Activated B cell treated with CpG ODN at 0.5 μM for 24 hours (primary cell): Measurements from ENCODE around the gene NHERF2. TPM values are rescaled to one million over a fixed set of nuclear protein-coding genes. Genes with fewer than 3 reads are reported as not detected.

Experiments
- ATAC-seq: fragments of 200-7000 bp; cut with Tn5 transposase; one replicate; pipeline ENCODE4 v1.10.0; 2021; ENCODE audit warnings: low read depth, mild to moderate bottlenecking, moderate library complexity
- CTCF ChIA-PET: fragments of 350-600 bp; sonication (Branson Sonifier 250); formaldehyde crosslinking; loops from one replicate; lab custom pipeline; 2021; ENCODE audit warnings: antibody characterized with exemption; lab: Charles Lee
- POLR2A ChIA-PET: fragments of 350-600 bp; sonication (Branson Sonifier 250); formaldehyde crosslinking; loops from one replicate; lab custom pipeline; 2021; ENCODE audit warnings: antibody characterized with exemption; lab: Charles Lee
- DNase-seq: peaks from one replicate; pipeline ENCODE4 v3.0.0; 2022
- H3K27ac Mint-ChIP-seq: one replicate; pipeline ENCODE4 v1.8.0; 2020; ENCODE audit warnings: mixed read lengths
- H3K27me3 Mint-ChIP-seq: one replicate; pipeline ENCODE4 v1.8.0; 2021; ENCODE audit warnings: mixed read lengths
- H3K36me3 Mint-ChIP-seq: one replicate; pipeline ENCODE4 v1.8.0; 2021; ENCODE audit warnings: low read depth, mixed read lengths
- H3K4me1 Mint-ChIP-seq: one replicate; pipeline ENCODE4 v1.8.0; 2021; ENCODE audit warnings: mixed read lengths
- H3K4me3 Mint-ChIP-seq: one replicate; pipeline ENCODE4 v1.8.0; 2020; ENCODE audit warnings: mild to moderate bottlenecking, mixed read lengths
- H3K9me3 Mint-ChIP-seq: one replicate; pipeline ENCODE4 v1.8.0; 2020; ENCODE audit warnings: mixed read lengths
- intact Hi-C: fragments of 100-400 bp; cut with micrococcal nuclease; formaldehyde crosslinking; loops from one replicate; pipeline ENCODE4 v1.15.1; 2024
- total RNA-seq: library from RNA; stranded (reverse); gene quantifications from 2 replicates; pipeline ENCODE4 v1.2.3, GENCODE V29; 2022
- TF ChIP-seq, protein P1 (sequence below): fragments of 200-600 bp; IDR thresholded peaks from one replicate; pipeline ENCODE4 v1.8.0; 2022; ENCODE audit warnings: antibody characterized with exemption, mild to moderate bottlenecking

The NHERF2 gene
- total RNA-seq, 1 donor from 2014 or later, result 0.93 TPM

- no peak for DNase-seq
- TF ChIP-seq, protein P1, sequence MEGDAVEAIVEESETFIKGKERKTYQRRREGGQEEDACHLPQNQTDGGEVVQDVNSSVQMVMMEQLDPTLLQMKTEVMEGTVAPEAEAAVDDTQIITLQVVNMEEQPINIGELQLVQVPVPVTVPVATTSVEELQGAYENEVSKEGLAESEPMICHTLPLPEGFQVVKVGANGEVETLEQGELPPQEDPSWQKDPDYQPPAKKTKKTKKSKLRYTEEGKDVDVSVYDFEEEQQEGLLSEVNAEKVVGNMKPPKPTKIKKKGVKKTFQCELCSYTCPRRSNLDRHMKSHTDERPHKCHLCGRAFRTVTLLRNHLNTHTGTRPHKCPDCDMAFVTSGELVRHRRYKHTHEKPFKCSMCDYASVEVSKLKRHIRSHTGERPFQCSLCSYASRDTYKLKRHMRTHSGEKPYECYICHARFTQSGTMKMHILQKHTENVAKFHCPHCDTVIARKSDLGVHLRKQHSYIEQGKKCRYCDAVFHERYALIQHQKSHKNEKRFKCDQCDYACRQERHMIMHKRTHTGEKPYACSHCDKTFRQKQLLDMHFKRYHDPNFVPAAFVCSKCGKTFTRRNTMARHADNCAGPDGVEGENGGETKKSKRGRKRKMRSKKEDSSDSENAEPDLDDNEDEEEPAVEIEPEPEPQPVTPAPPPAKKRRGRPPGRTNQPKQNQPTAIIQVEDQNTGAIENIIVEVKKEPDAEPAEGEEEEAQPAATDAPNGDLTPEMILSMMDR, result no peak
- H3K36me3 Mint-ChIP-seq, result peaks cover 49% of the 10 kb centered on the region
- no peaks in the 10 kb centered on the region for H3K27me3 Mint-ChIP-seq
- intact Hi-C loops, result no loop called here
- no peak for ATAC-seq
- no peak overlapping the region for H3K4me3 Mint-ChIP-seq
- POLR2A ChIA-PET, result no interaction called here
- H3K9me3 Mint-ChIP-seq, result no peaks in the 10 kb centered on the region
- no peak overlapping the region for H3K27ac Mint-ChIP-seq
- CTCF ChIA-PET, result no interaction called here
- peaks cover 6% of the 10 kb centered on the region for H3K4me1 Mint-ChIP-seq
Observed at GRCh38 chr16:2083876-2084780, 57.4 kb downstream of the NHERF2 start.

GRCh38 chr16:2084895-2085625, 58.4 kb downstream of the NHERF2 start:
- Mint-ChIP-seq H3K36me3 (peaks cover 51% of the 10 kb centered on the region), H3K27me3 (no peaks in the 10 kb centered on the region), H3K27ac (no peak overlapping the region), H3K4me1 (peaks cover 6% of the 10 kb centered on the region), H3K9me3 (no peaks in the 10 kb centered on the region), H3K4me3 (no peak overlapping the region)
- ChIA-PET POLR2A (interaction anchor here (0.9 kb wide), 1 partner anchor 70 kb away, joined by 3 read pairs; the partner anchor contains the start of gene TRAF7), CTCF (interaction anchor here (1.1 kb wide), 1 partner anchor 55 kb away, joined by 3 read pairs; no protein-coding TSS in a partner anchor)
- intact Hi-C loops, result no loop called here
- DNase-seq, result no peak
- ATAC-seq, result no peak
- TF ChIP-seq, protein P1, result no peak

GRCh38 chr16:2085669-2086068, 59.0 kb downstream of the NHERF2 start:
- H3K9me3 Mint-ChIP-seq, result no peaks in the 10 kb centered on the region
- H3K4me3 Mint-ChIP-seq, result no peak overlapping the region
- H3K36me3 Mint-ChIP-seq, result peaks cover 52% of the 10 kb centered on the region
- no peak for DNase-seq
- intact Hi-C loops, result no loop called here
- H3K27ac Mint-ChIP-seq, result no peak overlapping the region
- peaks cover 6% of the 10 kb centered on the region for H3K4me1 Mint-ChIP-seq
- no peaks in the 10 kb centered on the region for H3K27me3 Mint-ChIP-seq
- no peak for ATAC-seq
- POLR2A ChIA-PET, result interaction anchor here (0.9 kb wide), 1 partner anchor 70 kb away, joined by 3 read pairs; the partner anchor contains the start of gene TRAF7
- TF ChIP-seq, protein P1, result no peak
- CTCF ChIA-PET, result interaction anchor here (1.1 kb wide), 1 partner anchor 55 kb away, joined by 3 read pairs; no protein-coding TSS in a partner anchor

DNA sequence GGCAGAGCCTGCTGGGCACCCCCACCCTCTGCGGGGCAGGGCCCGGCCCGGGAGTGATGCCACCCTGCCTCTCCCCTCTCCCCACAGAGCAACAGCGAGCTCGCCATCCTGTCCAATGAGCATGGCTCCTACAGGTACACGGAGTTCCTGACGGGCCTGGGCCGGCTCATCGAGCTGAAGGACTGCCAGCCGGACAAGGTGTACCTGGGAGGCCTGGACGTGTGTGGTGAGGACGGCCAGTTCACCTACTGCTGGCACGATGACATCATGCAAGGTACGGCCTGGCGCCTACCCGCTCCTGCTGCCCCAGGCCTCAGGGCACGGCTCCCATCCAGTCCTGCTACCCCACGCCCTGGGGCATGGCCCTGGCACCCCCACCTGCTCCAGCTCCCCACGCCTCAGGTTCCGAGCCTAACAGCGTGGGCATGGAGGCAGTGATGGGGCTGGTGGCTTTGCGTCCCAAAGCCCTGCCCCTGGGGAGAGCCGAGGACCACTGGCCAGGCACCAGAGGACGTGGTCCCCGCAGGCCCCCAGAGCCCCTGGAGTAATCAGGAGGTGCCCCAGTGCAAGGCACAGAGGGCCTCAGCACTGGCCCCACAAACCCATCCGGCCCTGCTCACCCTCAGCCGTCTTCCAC, 59.5 kb downstream of the NHERF2 start:
- Mint-ChIP-seq H3K36me3 (peaks cover 49% of the 10 kb centered on the region), H3K9me3 (no peaks in the 10 kb centered on the region), H3K27me3 (no peaks in the 10 kb centered on the region), H3K4me3 (no peak overlapping the region), H3K27ac (no peak overlapping the region), H3K4me1 (peaks cover 6% of the 10 kb centered on the region)
- TF ChIP-seq, protein P1, result no peak
- ChIA-PET POLR2A (no interaction called here), CTCF (interaction anchor here (1.1 kb wide), 1 partner anchor 54 kb away, joined by 3 read pairs; no protein-coding TSS in a partner anchor)
- intact Hi-C loops, result no loop called here
- DNase-seq, result no peak
- no peak for ATAC-seq
